HepG2 (cell line): ENCODE measurements around the gene MARK4. TPM values are rescaled to one million over a fixed set of nuclear protein-coding genes. Genes with fewer than 3 reads are reported as not detected.

Experiments used
- ATAC-seq: fragments of 200-7000 bp; cut with Tn5 transposase; 3 replicates; pipeline ENCODE4 v1.9.1; 2020; ENCODE audit warnings: mild to moderate bottlenecking, moderate library complexity
- BruUV-seq: library from RNA; stranded (reverse); fragments of 400-500 nt; replicated peaks from 2 replicates; lab custom pipeline; 2021; lab: Mats Ljungman, UMichigan
- CTCF ChIA-PET: fragments of 300-600 bp; formaldehyde crosslinking; extraction: SDS; loops from one replicate; lab custom pipeline; 2021; ENCODE audit warnings: low total read pairs, inconsistent platforms, low intra/inter-chr PET ratio; lab: Yijun Ruan, JAX
- POLR2A ChIA-PET: fragments of 350-600 bp; sonication (Branson Sonifier 250); formaldehyde crosslinking; loops from one replicate; lab custom pipeline; 2020; ENCODE audit warnings: antibody characterized with exemption, inconsistent platforms; lab: Yijun Ruan, JAX
- DNase-seq: peaks from one replicate; pipeline ENCODE4 v3.0.0-alpha.2; 2015; ENCODE audit warnings: low spot score
- FAIRE-seq: peaks from 3 replicates; lab custom pipeline; 2011; peaks lifted over from hg19 to GRCh38; lab: Jason Lieb, UNC
- H2AFZ ChIP-seq: one replicate; pipeline ENCODE4 v1.6.1; 2011; ENCODE audit warnings: low read length, inconsistent platforms
- H3K27ac ChIP-seq: fragments of 300-600 bp; 3 replicates; pipeline ENCODE4 v1.8.0; 2011; ENCODE audit warnings: mixed run types, mild to moderate bottlenecking, mixed read lengths, low read length, inconsistent platforms; ENCODE audit not compliant: insufficient read depth; ENCODE audit errors: extremely low read length
- H3K27me3 ChIP-seq, 2 experiments: fragments of 200-600 bp in 1 of 2; 2 replicates in 1 of 2; 3 replicates in 1 of 2; pipeline versions ENCODE4 v1.6.0 to v1.8.0; 2011; ENCODE audit warnings: low read length in 2 of 2, mild to moderate bottlenecking in 2 of 2, moderate library complexity in 2 of 2, inconsistent platforms in 1 of 2; ENCODE audit not compliant: insufficient read depth in 2 of 2, control insufficient read depth in 1 of 2
- H3K36me3 ChIP-seq, 2 experiments: fragments of 200-600 bp in 1 of 2; replicated peaks in 1 of 2; 2 replicates in 1 of 2; 3 replicates in 1 of 2; pipeline versions ENCODE4 v1.5.1 to v1.8.0; 2011; ENCODE audit warnings: low read length in 2 of 2, inconsistent platforms in 1 of 2; ENCODE audit not compliant: insufficient read depth in 2 of 2, control insufficient read depth in 1 of 2
- H3K4me1 ChIP-seq: 2 replicates; pipeline ENCODE4 v1.5.1; 2012; ENCODE audit warnings: low read length, inconsistent platforms; ENCODE audit not compliant: insufficient read depth
- H3K4me2 ChIP-seq: 2 replicates; pipeline ENCODE4 v1.6.0; 2011; ENCODE audit warnings: low read depth, low read length, inconsistent platforms
- H3K4me3 ChIP-seq, 3 experiments: fragments of 200-600 bp in 1 of 3; sonication (generic), shearing (Covaris generic) in 1 of 3; replicated peaks in 1 of 3; 2 replicates each; pipeline ENCODE4 v1.5.1; 2011 to 2016; ENCODE audit warnings: low read length in 3 of 3, inconsistent platforms in 2 of 3, low read depth in 2 of 3, mild to moderate bottlenecking in 2 of 3, control low read depth in 1 of 3, mixed read lengths in 1 of 3; ENCODE audit not compliant: insufficient read depth in 1 of 3
- H3K79me2 ChIP-seq: one replicate; pipeline ENCODE4 v1.6.1; 2011; ENCODE audit warnings: low read length, inconsistent platforms; ENCODE audit not compliant: insufficient read depth
- H3K9ac ChIP-seq: 2 replicates; pipeline ENCODE4 v1.6.0; 2011; ENCODE audit warnings: mild to moderate bottlenecking, low read depth, low read length, inconsistent platforms; ENCODE audit not compliant: insufficient read depth
- H3K9me3 ChIP-seq: 2 replicates; pipeline ENCODE4 v1.5.1; 2012; ENCODE audit warnings: mild to moderate bottlenecking, low read length
- H4K20me1 ChIP-seq: 2 replicates; pipeline ENCODE4 v1.6.0; 2011; ENCODE audit warnings: inconsistent platforms, mild to moderate bottlenecking, low read length, moderate library complexity; ENCODE audit not compliant: insufficient read depth
- ARID4A ChIP-seq: sonication (generic); formaldehyde crosslinking; IDR thresholded peaks from 2 replicates; pipeline ENCODE4 v1.5.0; 2020; ENCODE audit warnings: mild to moderate bottlenecking, missing genetic modification reagents, borderline replicate concordance
- ARID5B ChIP-seq: IDR thresholded peaks from 2 replicates; pipeline ENCODE4 v1.4.0; 2020; ENCODE audit warnings: mild to moderate bottlenecking, missing genetic modification reagents
- FOXJ3 ChIP-seq: sonication (generic); formaldehyde crosslinking; IDR thresholded peaks from 2 replicates; pipeline ENCODE4 v1.4.0; 2020; ENCODE audit warnings: missing genetic modification reagents, mild to moderate bottlenecking, borderline replicate concordance
- LCORL ChIP-seq, 2 experiments: fragments of 450-650 bp in 1 of 2; sonication (generic) in 1 of 2; formaldehyde crosslinking in 1 of 2; IDR thresholded peaks; 2 replicates each; pipeline versions ENCODE4 v1.5.0 to v1.6.1; 2017 to 2020; ENCODE audit warnings: antibody characterized with exemption in 1 of 2, missing genetic modification reagents in 1 of 2
- PAWR ChIP-seq: sonication (generic); formaldehyde crosslinking; IDR thresholded peaks from 2 replicates; pipeline ENCODE4 v1.4.0; 2020; ENCODE audit warnings: missing genetic modification reagents, mild to moderate bottlenecking, borderline replicate concordance
- ZBTB4 ChIP-seq: sonication (generic); formaldehyde crosslinking; IDR thresholded peaks from 2 replicates; pipeline ENCODE4 v1.4.0; 2020; ENCODE audit warnings: missing genetic modification reagents, mild to moderate bottlenecking, borderline replicate concordance
- ZMYM4 ChIP-seq: sonication (generic); formaldehyde crosslinking; IDR thresholded peaks from 2 replicates; pipeline ENCODE4 v1.8.1; 2023; ENCODE audit warnings: mild to moderate bottlenecking, missing genetic modification reagents
- ZNF232 ChIP-seq: sonication (generic); formaldehyde crosslinking; IDR thresholded peaks from 2 replicates; pipeline ENCODE4 v1.4.0; 2020; ENCODE audit warnings: missing genetic modification reagents, borderline replicate concordance
- ZNF678 ChIP-seq: sonication (generic); formaldehyde crosslinking; IDR thresholded peaks from 2 replicates; pipeline ENCODE4 v1.4.0; 2020; ENCODE audit warnings: mild to moderate bottlenecking, missing genetic modification reagents
- ZUFSP ChIP-seq: sonication (generic); formaldehyde crosslinking; IDR thresholded peaks from 2 replicates; pipeline ENCODE4 v1.9.0; 2021; ENCODE audit warnings: missing genetic modification reagents, mild to moderate bottlenecking, borderline replicate concordance
- WGBS: methylation state at CpG from one replicate; pipeline ENCODE4 v1.1.6; 2017; ENCODE audit warnings: low lambda C conversion rate; 5-methylcytosine and 5-hydroxymethylcytosine counted together
- in situ Hi-C: cut with HindIII; loops from 2 replicates; pipeline ENCODE4 v1.10.0; 2017; ENCODE audit warnings: low pct_unique_long_range_greater_than_20kb; ENCODE audit not compliant: extremely low pct_ligation_motif_present
- intact Hi-C: fragments of 100-400 bp; cut with micrococcal nuclease; formaldehyde crosslinking; loops from one replicate; pipeline ENCODE4 v1.10.0; 2022; ENCODE audit not compliant: unreplicated experiment
- polyA plus RNA-seq, 8 experiments: library from polyadenylated mRNA; depleted of rRNA in 3 of 8; stranded (reverse) in 7 of 8; unstranded in 1 of 8; fragments of >200 nt; fragmentation: Illumina TruSeq in 4 of 8; extraction: Trizol in 4 of 8; gene quantifications; 2 replicates each; pipeline versions ENCODE4 v1.2.1 to v1.2.3, GENCODE V29; 2011 to 2016; ENCODE audit warnings: low read depth in 4 of 8, missing spikeins in 1 of 8, mixed read lengths in 1 of 8; ENCODE audit not compliant: insufficient read depth in 1 of 8
- total RNA-seq, 5 experiments: library from RNA; depleted of rRNA; stranded (reverse); fragments of >200 nt; fragmentation: Illumina TruSeq; extraction: Trizol; gene quantifications; 2 replicates each; pipeline ENCODE4 v1.2.3, GENCODE V29; 2016; ENCODE audit warnings: low read depth in 1 of 5

MARK4 gene
- total and polyA plus RNA-seq, 2 of the 13 experiments (the other 11 are each of a cell fraction or from before 2014, with no cell fraction given): 7.0 to 12.2 TPM

GRCh38 chr19:45276284-45276687 is 25.2 kb downstream of the MARK4 start:
- H3K9ac ChIP-seq: no peak overlapping the region
- H3K4me1 ChIP-seq: peaks cover 69% of the 10 kb centered on the region
- H3K36me3 ChIP-seq: peaks cover 8 to 20% of the 10 kb centered on the region in 2 experiments; a peak in 4 of 5 replicates
- peak; percentile 43 for FAIRE-seq
- CTCF ChIA-PET: no interaction called here
- intact Hi-C loops: no loop called here
- POLR2A ChIA-PET: no interaction called here
- H3K79me2 ChIP-seq: no peaks in the 10 kb centered on the region
- no peak overlapping the region for H3K4me3 ChIP-seq
- H3K4me2 ChIP-seq: no peak overlapping the region
- WGBS: 59% methylated on average over 7 of the region's 7 CpGs
- DNase-seq: peak; percentile 87
- H3K27me3 ChIP-seq: no peaks in the 10 kb centered on the region
- no TSS peak for BruUV-seq
- H3K9me3 ChIP-seq: no peaks in the 10 kb centered on the region
- peak overlapping the region; percentile 37 for H3K27ac ChIP-seq
- in situ Hi-C loops: no loop called here
- no peaks in the 10 kb centered on the region for H4K20me1 ChIP-seq
- no peak for ATAC-seq
- no peak overlapping the region for H2AFZ ChIP-seq
- no peak for TF ChIP-seq LCORL (IDR thresholded peaks at IDR 0.05)
- no peak for TF ChIP-seq LCORL (CRISPR knock-in tag; IDR thresholded peaks at IDR 0.05)
- no peak for TF ChIP-seq ZMYM4 (CRISPR knock-in tag)
- TF ChIP-seq ZNF232: no peak
- TF ChIP-seq ZNF678 (CRISPR knock-in tag): no peak
- TF ChIP-seq ZUFSP (CRISPR knock-in tag): no peak
- TF ChIP-seq PAWR (CRISPR knock-in tag): no peak
- peak; percentile 40; the same call in 1 of the 2 replicates for TF ChIP-seq ARID4A (CRISPR knock-in tag)
- peak; percentile 46; the same call in 1 of the 2 replicates for TF ChIP-seq ARID5B
- peak; percentile 66; the same call in 1 of the 2 replicates for TF ChIP-seq ZBTB4 (CRISPR knock-in tag)
- no peak for TF ChIP-seq FOXJ3 (CRISPR knock-in tag)
